ENCODE measurements around the gene THRB.

The THRB gene

DNA sequence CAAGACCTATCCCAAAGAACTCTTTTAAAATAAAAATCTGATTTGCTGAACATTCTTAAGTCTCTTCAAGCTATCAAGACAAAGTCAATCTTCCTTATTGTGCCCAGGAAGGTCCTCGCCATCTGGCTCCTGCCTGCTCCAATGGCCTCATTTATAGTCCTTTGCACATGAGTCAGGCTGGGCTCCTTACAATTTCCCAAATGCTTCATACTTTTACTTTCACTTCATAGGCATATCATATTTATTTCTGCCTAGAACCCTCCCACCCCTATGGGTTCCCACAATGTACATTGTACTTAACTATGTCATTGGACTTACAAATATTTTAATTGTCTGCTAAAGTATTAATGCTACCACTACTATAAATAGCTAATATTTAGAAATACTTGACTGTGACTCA is 9.1 kb downstream of the THRB start:
- peak; percentile 36 for DNase-seq

DNA sequence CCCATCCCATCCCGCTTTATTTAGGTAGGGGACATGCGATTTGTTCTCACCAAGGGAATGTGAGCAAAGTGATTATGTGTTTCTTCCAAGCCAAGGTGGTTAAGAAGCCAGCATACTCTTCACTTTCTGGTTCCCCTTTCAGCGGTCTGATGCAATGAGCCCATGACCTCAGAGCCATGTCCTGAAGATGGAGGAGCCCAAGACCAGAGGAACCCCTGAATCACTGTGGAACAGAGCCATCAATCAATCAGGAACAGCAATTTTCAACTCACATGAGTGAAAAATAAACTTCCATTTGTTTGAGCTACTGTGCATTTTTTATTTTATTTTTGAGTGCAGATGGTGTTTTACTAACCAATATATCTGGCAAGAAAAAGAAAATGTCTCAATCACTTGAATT is 10.8 kb downstream of the THRB start:
- no peak for DNase-seq

DNA sequence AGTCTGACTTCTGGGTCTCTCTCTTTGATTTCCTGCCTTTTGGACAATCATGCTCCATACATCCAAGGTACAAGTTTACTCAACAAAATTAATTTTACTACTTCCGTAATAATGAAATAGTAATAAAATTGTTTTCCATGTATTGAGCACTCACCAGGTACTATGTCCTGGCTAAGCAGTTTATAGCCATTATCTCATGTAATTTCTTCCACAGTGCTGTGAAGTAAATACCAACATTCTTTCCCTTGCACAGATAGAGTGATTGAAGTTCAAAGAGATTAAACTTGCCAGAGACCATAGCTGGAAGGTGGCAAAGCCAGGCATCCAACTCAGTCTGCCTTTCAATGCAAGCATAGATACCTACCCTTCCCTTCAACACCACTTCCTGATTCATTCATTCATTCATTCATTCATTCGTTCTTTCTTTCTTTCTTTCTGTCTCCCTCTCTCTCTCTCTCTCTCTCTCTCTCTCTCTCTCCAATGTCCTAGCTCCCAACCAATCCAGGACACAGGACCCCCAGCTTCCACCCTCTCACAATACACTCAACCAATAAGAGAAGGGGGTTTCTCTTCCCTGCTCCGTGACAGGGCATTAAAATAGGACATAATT is 12.4 kb downstream of the THRB start:
- no peak for DNase-seq

GRCh38 chr3:24481193-24481592 is 13.5 kb downstream of the THRB start:
- DNase-seq: no peak

GRCh38 chr3:24480497-24480896 is 14.2 kb downstream of the THRB start:
- DNase-seq: no peak

DNA sequence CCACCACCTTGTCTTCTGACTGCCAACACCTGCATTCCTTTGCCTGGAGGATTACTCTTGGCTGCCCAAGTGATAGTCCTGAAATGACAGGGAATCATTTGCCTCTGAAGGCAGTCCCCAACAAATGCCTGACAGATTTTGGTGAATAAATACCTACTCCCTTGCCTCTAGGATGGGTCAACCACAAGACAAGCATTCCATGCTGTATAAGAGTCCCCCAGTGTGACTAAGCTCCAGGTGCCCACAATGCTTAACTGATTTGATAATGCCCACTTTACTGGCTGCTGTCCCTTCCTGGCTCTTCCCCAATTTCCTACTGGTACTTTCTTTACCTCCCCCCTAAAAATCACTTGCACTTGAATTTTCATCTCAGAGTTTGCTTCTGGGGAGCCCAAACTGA is 14.8 kb downstream of the THRB start:
- DNase-seq: no peak

- peak; percentile 38 for DNase-seq
Measured at GRCh38 chr3:24476871-24477656, 17.6 kb downstream of the THRB start.

- no peak for DNase-seq
Measured at GRCh38 chr3:24475925-24476324, 18.7 kb downstream of the THRB start.

DNA sequence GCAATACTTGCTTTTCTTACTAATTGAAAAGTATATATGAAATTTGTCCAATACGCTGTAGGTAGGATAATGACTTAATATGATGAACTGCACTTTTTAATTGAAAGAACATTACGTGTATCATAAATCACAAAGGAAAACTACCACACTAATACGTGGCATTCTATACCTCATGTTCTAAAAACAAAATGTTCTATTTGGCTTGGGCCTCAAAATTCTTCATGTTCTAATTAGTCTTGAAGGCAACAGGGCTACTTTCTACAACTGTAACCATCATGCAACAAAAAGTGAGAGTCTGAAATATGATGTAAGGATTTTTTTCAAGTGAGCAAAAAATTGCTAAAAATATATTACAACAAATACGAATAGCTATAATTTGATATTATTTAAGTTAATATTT is 19.8 kb downstream of the THRB start:
- DNase-seq: no peak

- DNase-seq: no peak
Measured at GRCh38 chr3:24472358-24472757, 22.3 kb downstream of the THRB start.

DNA sequence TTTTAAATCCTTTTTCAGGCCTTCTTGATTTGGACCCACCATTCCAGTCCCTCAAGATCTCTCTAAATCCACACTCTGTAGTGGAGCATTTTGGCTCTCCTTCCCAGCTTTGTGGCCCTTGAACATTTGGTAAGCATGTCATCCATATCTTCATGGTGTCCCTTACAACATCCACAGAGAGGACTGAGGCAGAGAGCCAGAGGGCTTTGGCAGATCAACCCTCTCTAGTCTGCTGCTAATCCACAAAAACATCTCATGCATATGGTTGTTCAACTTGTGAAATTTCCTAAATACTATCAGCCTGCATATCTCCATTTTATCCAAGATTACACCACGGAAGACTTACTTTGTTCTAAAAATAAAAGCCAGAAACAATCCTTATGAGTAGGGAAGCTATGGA is 23.2 kb downstream of the THRB start:
- no peak for DNase-seq

GRCh38 chr3:24470277-24470676 is 24.4 kb downstream of the THRB start:
- no peak for DNase-seq

- DNase-seq: no peak
Measured at GRCh38 chr3:24464389-24464788, 30.3 kb downstream of the THRB start.

- DNase-seq: no peak
Measured at GRCh38 chr3:24462737-24463136, 31.9 kb downstream of the THRB start.

DNA sequence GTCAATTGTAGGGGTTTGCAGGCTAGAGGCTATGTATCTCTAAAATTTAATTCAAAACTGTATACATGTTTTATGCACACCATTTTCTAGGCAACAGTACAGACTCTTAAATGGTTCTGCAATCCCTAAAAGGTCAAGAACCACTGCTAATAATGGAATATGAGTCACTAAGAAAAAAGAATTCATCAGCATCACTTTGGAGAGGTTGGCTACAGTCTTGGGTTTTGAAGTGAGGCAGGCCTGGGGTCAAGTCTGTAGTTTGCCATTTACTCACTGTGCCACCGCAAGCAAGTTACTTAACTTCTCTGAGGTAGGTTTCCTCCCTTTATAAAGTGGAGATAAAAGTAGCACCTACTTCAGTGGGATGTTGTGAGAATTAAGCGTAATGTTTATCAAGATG is 33.7 kb downstream of the THRB start:
- DNase-seq: no peak

GRCh38 chr3:24457719-24458118 is 36.9 kb downstream of the THRB start:
- no peak for DNase-seq

DNA sequence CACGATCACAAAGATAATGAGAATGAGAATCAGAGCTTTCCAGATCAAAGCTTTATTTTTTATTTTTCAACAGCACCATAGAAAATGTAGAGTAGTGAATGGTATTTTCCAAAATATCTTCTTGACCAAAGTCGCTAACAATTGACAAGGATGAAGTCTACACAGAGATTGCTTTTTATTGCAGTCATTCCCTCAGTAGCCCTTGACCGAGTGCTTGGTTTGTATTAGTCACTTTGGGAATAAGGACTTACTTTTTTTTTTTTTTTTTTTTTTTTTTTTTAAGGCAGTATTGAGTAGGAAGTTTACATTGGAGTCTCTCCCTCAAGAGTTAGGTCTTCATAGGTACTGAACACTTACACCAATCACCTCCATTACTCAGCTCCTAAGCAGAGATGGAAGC is 39.8 kb downstream of the THRB start:
- DNase-seq: no peak

DNA sequence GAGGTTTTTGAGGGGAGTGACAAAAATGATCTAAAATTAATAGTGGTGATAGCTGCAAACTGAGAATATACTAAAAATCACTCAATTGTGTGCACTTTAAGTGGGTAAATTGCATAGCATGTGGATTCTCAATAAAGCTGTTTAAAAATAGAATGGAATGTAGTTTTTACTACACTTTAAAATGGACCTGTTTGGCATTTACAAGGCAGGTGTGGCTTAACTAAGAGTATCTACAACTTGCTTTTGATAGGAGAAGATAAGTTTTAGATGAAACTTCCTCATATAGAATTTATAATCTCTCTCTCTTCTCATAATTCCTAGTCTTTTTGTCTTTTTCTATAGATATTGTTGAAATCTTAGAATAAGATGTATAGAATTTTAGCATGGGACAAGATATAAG is 40.3 kb downstream of the THRB start:
- no peak for DNase-seq

DNA sequence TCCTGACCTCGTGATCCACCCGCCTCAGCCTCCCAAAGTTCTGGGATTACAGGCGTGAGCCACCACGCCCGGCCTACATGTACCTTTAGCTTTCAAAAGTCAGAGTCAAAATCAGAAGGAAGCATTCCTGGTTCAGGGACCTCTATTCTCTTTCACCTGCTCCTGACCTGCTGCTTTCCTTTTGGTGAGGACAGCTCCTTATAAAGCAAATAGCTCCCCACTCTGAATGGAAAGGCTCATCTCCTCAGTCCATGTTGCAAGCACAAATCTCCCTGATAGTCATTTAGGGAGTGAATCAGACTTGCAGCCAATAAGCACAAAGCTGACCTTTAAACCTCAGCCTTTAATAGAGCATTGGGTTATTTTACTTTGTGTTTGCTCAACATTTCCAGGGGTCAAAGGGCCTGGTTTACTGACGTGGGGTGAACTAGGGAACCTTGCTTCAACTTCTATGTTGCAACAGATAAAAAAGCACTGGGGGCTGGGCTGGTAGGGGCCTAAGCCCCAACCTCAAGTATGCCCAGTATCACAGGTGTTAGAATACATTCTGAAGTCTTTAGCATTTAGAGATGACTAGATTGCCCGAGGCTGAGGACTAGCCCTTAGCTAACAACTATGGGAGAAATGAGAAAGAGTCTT is 43.1 kb downstream of the THRB start:
- no peak for DNase-seq

GRCh38 chr3:24450160-24450907 is 44.3 kb downstream of the THRB start:
- no peak for DNase-seq

- DNase-seq: no peak
Measured at GRCh38 chr3:24447836-24448235, 46.8 kb downstream of the THRB start.

DNA sequence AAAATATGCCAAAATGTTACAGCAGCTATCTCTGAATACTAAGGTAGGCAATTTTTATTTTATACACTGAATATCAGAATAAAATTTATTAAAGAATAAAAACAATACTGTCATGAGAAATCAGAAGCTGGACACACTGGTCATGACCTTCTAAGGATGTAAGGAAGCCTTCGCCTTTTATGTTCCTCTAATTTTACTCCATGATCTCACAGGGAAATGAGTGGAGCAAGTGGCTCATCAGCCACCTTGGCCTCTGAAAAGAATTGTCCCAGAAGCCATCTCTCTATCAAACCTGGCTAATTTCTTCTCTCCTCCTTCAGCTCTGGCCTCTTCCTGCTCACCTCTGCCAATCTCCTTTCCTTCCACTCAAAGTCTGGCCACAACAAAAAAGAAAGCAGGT is 48.6 kb downstream of the THRB start:
- no peak for DNase-seq

- no peak for DNase-seq
Measured at GRCh38 chr3:24443476-24443875, 51.2 kb downstream of the THRB start.
